GM12873 (cell line): ENCODE results near the gene PKP2.

ENCODE experiments used
- CTCF ChIP-seq: IDR thresholded peaks from 2 replicates; pipeline ENCODE4 v1.5.1; 2012; ENCODE audit warnings: low read depth, mild to moderate bottlenecking, moderate library complexity, low read length, control low read depth; ENCODE audit not compliant: insufficient read depth; ENCODE audit errors: missing control alignments

The PKP2 gene

DNA sequence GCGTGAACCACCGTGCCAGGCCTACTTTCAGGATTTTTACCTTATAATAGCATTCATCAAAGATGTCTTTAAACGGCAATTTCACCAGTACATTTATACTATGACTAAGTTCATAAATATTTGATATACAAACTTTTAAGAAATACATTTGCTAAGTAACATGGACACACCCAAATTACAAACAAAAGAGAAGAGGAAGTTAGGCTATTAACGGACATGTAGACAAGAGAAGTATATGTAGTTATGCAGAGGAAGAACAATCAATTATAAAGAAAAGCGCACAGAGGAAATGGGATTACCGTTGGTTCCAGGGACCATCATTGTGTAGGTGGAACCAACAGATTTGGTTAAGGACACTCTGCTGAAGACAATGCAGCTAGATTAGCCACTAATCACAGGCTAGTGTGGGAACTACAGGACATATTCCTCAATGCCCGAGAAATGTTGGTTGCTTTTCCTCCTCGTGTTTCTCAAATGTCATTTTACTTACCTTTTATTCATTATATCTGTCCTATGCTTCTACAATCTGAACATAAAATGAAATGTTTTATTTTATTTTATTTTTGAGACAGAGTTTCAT is 24.0 kb upstream of the PKP2 start:
- no peak for TF ChIP-seq CTCF

GRCh38 chr12:32918890-32919801 is 22.6 kb upstream of the PKP2 start:
- TF ChIP-seq CTCF: peak; percentile 50

DNA sequence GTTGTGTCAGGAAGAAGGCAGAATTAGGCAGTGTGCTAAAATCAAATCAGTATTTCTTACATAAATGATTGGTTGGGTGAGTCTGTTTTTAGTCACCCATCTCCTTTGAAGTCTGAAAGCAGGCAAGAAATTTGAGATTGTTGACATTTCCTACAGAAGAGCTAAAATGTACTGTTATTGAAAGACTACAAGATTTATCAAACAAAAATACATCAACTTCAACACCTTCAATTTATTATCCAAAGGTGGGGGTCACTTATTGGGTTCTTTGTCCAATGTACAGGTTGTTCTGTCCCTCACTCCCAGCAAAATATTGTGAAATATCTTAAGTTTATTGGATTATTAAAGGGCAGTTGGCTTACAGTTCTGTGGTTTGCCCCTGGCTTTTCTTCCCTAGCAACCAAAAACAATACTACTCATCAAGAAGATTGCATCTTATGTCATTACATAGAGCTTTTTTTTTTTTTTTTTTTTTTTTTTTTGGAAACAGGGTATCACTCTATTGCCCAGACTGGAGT is 20.6 kb upstream of the PKP2 start:
- TF ChIP-seq CTCF: no peak

DNA sequence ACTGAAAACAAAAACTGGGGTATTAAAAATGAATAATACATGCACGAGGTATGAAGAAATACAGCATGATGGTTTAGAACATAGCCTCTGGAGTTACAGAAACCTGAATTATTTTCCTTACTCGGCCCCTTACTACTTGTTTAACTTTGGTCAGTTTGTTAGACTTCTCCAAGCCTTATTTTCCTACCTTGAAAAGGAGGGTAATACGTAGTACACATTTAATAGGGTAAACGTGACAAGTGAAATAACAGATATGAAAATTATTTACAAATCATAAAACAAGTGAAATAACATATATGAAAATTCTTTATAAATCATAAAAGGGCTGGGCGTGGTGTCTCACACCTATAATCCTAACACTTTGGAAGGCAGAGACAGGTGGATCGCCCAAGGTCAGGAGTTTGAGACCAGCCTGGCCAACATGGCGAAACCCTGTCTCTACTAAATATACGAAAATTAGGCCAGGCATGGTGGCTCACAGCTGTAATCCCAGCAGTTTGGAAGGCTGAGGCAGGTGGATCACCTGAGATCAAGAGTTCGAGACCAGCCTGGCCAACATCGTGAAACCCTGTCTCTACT is 11.4 kb upstream of the PKP2 start:
- TF ChIP-seq CTCF: no peak

DNA sequence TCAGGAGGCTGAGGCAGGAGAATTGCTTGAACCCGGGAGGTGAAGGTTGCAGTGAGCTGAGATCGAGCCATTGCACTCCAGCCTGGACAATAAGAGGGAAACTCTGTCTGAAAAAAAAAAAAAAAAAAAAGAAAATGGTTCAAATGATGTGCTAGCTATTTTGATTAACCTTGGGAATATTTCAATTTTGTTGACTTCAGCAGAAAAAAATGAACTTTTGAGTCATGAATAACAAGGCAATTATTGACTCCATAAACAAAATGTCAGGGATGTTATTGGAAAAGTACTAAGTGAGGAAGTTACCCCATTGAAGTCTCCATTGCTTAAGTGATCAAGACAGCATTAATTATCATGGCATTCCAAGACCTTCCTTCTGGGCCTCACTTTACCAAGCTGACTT is 10.6 kb upstream of the PKP2 start:
- TF ChIP-seq CTCF: no peak

GRCh38 chr12:32906399-32907165 is 10.0 kb upstream of the PKP2 start:
- TF ChIP-seq CTCF: no peak

- no peak for TF ChIP-seq CTCF
Measured at GRCh38 chr12:32903763-32904162, 7.2 kb upstream of the PKP2 start.
